Urinary bladder (tissue), 4 donors: ENCODE results near the gene GPR25. TPM values are rescaled to one million over a fixed set of nuclear protein-coding genes. Genes with fewer than 3 reads are reported as not detected.

Experiments used
- DNase-seq: peaks from one replicate; pipeline ENCODE4 v3.0.0-alpha.2; 2015; ENCODE audit errors: extremely low spot score
- H3K27ac ChIP-seq: one replicate; pipeline ENCODE4 v1.5.1; 2013; ENCODE audit warnings: low read depth, mild to moderate bottlenecking, moderate library complexity
- H3K36me3 ChIP-seq: one replicate; pipeline ENCODE4 v1.6.1; 2013; ENCODE audit warnings: mild to moderate bottlenecking, moderate library complexity; ENCODE audit not compliant: insufficient read depth
- H3K4me1 ChIP-seq: one replicate; pipeline ENCODE4 v1.6.1; 2013; ENCODE audit warnings: mild to moderate bottlenecking, moderate library complexity; ENCODE audit not compliant: insufficient read depth
- H3K4me3 ChIP-seq: one replicate; pipeline ENCODE4 v1.5.1; 2013; ENCODE audit warnings: low read depth, low read length
- WGBS: extraction: QIAGEN DNeasy Blood & Tissue Kit; methylation state at CpG from one replicate; pipeline ENCODE4 v1.1.7; 2013; 5-methylcytosine and 5-hydroxymethylcytosine counted together
- polyA plus RNA-seq: library from polyadenylated mRNA; stranded (reverse); fragments of 200-250 nt; gene quantifications from one replicate; pipeline ENCODE4 v1.2.3, GENCODE V29; 2013
- total RNA-seq: library from RNA; depleted of rRNA; stranded (reverse); fragments of >200 nt; gene quantifications from one replicate; pipeline ENCODE4 v1.2.3, GENCODE V29; 2014
- donor health status: healthy with polysubstance abuse.
- donor health status: healthy.

The GPR25 gene
- total and polyA plus RNA-seq, 2 donors = 0.06 TPM; not detected in 1

DNA sequence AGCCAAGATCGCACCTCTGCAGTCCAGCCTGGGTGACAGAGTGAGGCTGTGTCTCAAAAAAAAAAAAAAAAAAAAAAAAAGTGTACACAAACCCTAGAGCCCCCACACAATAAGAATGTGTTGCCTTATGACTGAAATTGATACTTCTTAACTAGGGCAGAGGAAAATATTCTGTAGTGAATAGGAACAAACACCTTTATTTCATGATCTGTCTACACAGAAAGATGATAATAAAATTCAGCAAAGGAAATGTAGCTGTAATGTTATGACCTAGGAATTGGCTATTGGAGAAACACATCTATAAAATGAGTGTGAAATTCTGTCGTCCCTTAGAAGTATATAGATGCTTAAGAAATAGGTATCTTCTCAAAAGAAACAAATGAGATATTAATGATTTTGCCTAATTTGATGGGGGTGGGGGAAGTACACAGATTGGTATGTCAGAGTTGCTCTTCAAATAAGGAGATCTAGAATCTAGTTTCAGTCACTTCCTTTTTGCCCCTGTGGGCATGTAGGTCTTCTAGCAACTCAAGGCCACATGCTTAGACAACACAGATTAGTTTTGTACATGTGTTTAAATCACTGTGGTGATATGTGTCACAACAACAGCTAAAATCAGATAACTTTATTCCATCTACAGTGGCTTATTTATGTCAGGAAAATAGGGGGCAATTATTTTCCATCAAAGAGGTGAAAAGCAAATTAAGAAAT lies 10.7 kb upstream of the GPR25 start:
- no peaks in the 10 kb centered on the region for H3K36me3 ChIP-seq
- no peak overlapping the region for H3K27ac ChIP-seq
- H3K4me1 ChIP-seq = no peaks in the 10 kb centered on the region
- 87% methylated on average over 2 of the region's 2 CpGs for WGBS
- H3K4me3 ChIP-seq = no peak overlapping the region
- DNase-seq = no peak

- no peak for DNase-seq
- 89% methylated on average over 9 of the region's 9 CpGs for WGBS
- Histone ChIP-seq H3K4me1 (no peaks in the 10 kb centered on the region), H3K36me3 (no peaks in the 10 kb centered on the region), H3K27ac (no peak overlapping the region), H3K4me3 (no peak overlapping the region)
These were observed 9.9 kb upstream of the GPR25 start for GRCh38 chr1:200862713-200863415.

- H3K4me1 ChIP-seq = no peaks in the 10 kb centered on the region
- no peak overlapping the region for H3K4me3 ChIP-seq
- WGBS = 75% methylated on average over 3 of the region's 3 CpGs
- no peak for DNase-seq
- H3K27ac ChIP-seq = no peak overlapping the region
- H3K36me3 ChIP-seq = no peaks in the 10 kb centered on the region
These were observed 6.7 kb upstream of the GPR25 start for GRCh38 chr1:200866116-200866515.

DNA sequence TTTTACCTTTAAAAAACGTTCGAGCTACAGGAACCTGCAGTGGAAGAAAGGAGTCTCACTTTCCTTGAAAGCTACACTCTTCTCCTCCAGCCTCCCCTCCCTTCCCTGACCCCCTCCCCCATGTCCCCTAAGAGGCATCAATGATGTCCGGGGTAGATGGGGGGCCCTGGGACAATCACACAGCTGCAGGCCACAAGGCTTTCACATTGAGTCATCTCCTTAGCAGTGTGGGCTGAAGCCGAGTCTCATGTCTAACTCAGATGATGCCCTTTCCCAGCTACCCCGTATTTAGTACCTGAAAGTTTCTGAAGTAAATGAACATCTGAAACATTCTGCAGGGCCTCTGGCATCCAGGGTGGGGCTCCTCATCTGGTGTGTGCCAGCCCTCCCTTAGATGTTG lies 6.3 kb upstream of the GPR25 start:
- Histone ChIP-seq H3K36me3 (no peaks in the 10 kb centered on the region), H3K27ac (no peak overlapping the region), H3K4me1 (no peaks in the 10 kb centered on the region), H3K4me3 (no peak overlapping the region)
- DNase-seq = no peak
- WGBS = 34% methylated on average over 5 of the region's 5 CpGs

GRCh38 chr1:200867018-200867811 lies 5.6 kb upstream of the GPR25 start:
- no peaks in the 10 kb centered on the region for H3K4me1 ChIP-seq
- 39% methylated on average over 11 of the region's 11 CpGs for WGBS
- H3K36me3 ChIP-seq = no peaks in the 10 kb centered on the region
- H3K27ac ChIP-seq = no peak overlapping the region
- DNase-seq = no peak
- no peak overlapping the region for H3K4me3 ChIP-seq

GRCh38 chr1:200869376-200869752 lies 3.4 kb upstream of the GPR25 start:
- no peaks in the 10 kb centered on the region for H3K36me3 ChIP-seq
- WGBS = 85% methylated on average over 5 of the region's 5 CpGs
- H3K27ac ChIP-seq = no peak overlapping the region
- H3K4me3 ChIP-seq = no peak overlapping the region
- no peak for DNase-seq
- H3K4me1 ChIP-seq = peaks cover 2% of the 10 kb centered on the region

DNA sequence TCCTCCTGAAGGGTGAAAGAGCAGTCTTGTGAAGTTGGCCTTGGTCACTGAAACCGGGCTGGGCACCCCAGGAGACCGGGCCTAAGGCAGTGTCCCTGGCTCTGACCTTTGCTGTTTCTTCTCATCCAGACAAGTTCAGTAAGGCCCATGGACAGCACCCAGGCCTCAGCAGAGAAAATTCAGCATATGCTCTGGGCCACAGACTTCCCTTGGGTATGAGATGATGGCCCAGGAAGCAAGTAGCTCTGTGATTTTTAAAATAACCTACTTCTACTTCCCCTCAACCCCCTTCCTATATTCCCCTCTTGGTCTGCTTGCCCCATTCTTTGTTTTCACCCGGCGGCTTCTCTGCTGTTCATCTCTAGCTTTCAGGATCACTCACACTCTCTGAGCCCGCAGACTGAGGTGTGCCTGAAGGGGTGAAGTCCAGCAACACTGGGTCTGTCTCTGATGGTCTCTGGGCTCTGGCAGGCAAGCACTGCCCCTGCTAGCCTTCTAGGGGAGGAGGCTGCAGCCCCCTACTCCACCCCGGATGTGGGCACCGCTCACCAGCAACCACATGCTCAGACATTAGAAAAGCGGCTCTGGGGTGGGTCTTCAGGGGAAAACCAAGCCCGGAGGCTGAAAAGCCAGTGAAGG lies 2.9 kb upstream of the GPR25 start:
- 88% methylated on average over 9 of the region's 9 CpGs for WGBS
- H3K4me3 ChIP-seq = no peak overlapping the region
- H3K4me1 ChIP-seq = peaks cover 2% of the 10 kb centered on the region
- H3K27ac ChIP-seq = no peak overlapping the region
- no peak for DNase-seq
- no peaks in the 10 kb centered on the region for H3K36me3 ChIP-seq

GRCh38 chr1:200873116-200873670 lies 412 bp downstream of the GPR25 start:
- Histone ChIP-seq H3K4me1 (peaks cover 2% of the 10 kb centered on the region), H3K27ac (no peak overlapping the region), H3K4me3 (peak overlapping the region; percentile 39), H3K36me3 (no peaks in the 10 kb centered on the region)
- WGBS = 6% methylated on average over 61 of the region's 61 CpGs
- DNase-seq = no peak

- Histone ChIP-seq H3K36me3 (no peaks in the 10 kb centered on the region), H3K4me3 (peak overlapping the region; percentile 39), H3K27ac (no peak overlapping the region), H3K4me1 (peaks cover 2% of the 10 kb centered on the region)
- WGBS = 14% methylated on average over 66 of the region's 66 CpGs
- DNase-seq = no peak
These were observed 1.1 kb downstream of the GPR25 start for GRCh38 chr1:200873671-200874397.

DNA sequence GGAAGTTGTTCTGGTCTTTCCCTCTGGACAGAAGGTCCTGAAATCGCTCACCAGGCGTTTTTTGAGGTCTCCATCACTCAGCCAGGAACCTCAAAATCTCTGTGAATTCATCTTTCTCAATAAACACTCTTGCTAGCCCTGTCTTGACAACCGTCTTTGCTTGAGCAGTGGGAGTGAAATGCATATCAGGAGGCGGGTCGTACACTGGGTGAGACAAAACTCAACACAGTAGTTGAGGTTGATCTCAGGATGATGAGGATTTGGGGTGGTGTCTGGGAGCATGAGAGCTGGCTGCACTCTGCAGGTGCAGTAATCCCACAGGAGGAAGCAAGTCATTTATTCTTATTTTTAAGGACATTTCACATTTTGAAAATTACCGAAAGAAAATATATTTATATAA lies 1.9 kb downstream of the GPR25 start:
- Histone ChIP-seq H3K4me1 (peaks cover 2% of the 10 kb centered on the region), H3K36me3 (no peaks in the 10 kb centered on the region), H3K4me3 (no peak overlapping the region), H3K27ac (no peak overlapping the region)
- DNase-seq = no peak
- WGBS = 95% methylated on average over 6 of the region's 6 CpGs

DNA sequence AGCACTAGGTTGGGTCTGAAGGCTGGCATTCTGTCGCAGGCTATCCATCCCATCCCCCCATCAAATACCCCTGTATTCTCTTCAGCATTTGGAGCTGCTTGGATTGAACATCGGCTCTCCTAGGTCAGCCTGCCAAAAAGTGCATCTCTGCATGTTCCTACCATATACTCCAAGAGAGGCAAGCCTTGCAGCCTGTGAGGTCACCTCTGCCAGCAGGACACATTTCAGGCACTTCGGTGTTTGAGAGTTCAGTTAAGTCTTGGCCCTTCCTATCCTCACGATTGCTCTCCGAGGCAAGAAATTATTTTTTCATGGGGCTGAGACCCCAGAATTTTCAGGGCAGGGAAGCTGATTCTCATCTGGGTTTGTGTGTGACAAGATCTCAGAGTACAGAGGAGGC lies 2.6 kb downstream of the GPR25 start:
- Histone ChIP-seq H3K4me1 (peaks cover 2% of the 10 kb centered on the region), H3K27ac (no peak overlapping the region), H3K36me3 (no peaks in the 10 kb centered on the region), H3K4me3 (no peak overlapping the region)
- no peak for DNase-seq
- WGBS = 83% methylated on average over 5 of the region's 5 CpGs

DNA sequence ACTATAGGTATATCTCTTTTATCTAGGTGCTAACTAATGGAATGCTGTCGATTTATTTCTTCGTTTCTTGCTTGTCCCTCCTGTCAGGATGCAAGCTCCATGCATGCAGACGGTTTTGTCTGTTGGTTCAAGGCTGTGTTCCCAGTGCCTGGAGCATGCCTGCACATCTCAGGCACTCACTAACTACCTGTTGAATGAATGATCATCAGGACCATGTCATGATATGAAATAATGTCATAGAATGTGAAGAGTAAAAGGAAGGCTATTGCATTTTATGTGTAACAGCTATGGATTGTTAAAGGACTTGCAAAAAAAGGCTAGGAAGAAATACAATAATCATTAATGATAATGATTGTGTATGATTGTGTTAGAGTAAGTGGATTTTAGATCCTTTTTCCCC lies 4.2 kb downstream of the GPR25 start:
- 80% methylated on average over 3 of the region's 3 CpGs for WGBS
- no peak for DNase-seq
- H3K36me3 ChIP-seq = no peaks in the 10 kb centered on the region
- peaks cover 2% of the 10 kb centered on the region for H3K4me1 ChIP-seq
- H3K27ac ChIP-seq = no peak overlapping the region
- no peak overlapping the region for H3K4me3 ChIP-seq
